Neural cell (in vitro differentiated cells): Measurements from ENCODE around the gene SLC7A6OS. TPM values are rescaled to one million over a fixed set of nuclear protein-coding genes. Genes with fewer than 3 reads are reported as not detected.

Experiments
- H2AFZ ChIP-seq: fragments of 200-600, 300-800 bp; sonication (generic), shearing (Covaris generic); 2 replicates; pipeline ENCODE4 v1.6.0; 2014; ENCODE audit warnings: low read depth, mild to moderate bottlenecking, antibody characterized with exemption, low read length, moderate library complexity
- H3F3A ChIP-seq: fragments of 200-600 bp; shearing (Covaris generic); 2 replicates; pipeline ENCODE4 v1.6.1; 2016; ENCODE audit warnings: mild to moderate bottlenecking, moderate library complexity, mixed read lengths, antibody characterized with exemption, low read length; ENCODE audit not compliant: insufficient read depth, poor library complexity, severe bottlenecking
- H3K27ac ChIP-seq: fragments of 200-600, 300-800 bp; sonication (generic), shearing (Covaris generic); 2 replicates; pipeline ENCODE4 v1.5.1; 2014; ENCODE audit warnings: mild to moderate bottlenecking, low read length, moderate library complexity
- H3K27me3 ChIP-seq: fragments of 300-800, 200-600 bp; sonication (generic), shearing (Covaris generic); 2 replicates; pipeline ENCODE4 v1.6.0; 2014; ENCODE audit warnings: mild to moderate bottlenecking, low read depth, low read length, moderate library complexity; ENCODE audit not compliant: insufficient read depth
- H3K36me3 ChIP-seq: fragments of 300-800, 200-600 bp; sonication (generic), shearing (Covaris generic); 2 replicates; pipeline ENCODE4 v1.5.1; 2014; ENCODE audit warnings: mild to moderate bottlenecking, antibody characterized with exemption, low read length, moderate library complexity; ENCODE audit not compliant: insufficient read depth
- H3K4me2 ChIP-seq: fragments of 300-800, 200-600 bp; sonication (generic), shearing (Covaris generic); 2 replicates; pipeline ENCODE4 v1.6.0; 2014; ENCODE audit warnings: mild to moderate bottlenecking, low read length
- H3K4me3 ChIP-seq: fragments of 300-800, 200-600 bp; sonication (generic), shearing (Covaris generic); 2 replicates; pipeline ENCODE4 v1.5.1; 2014; ENCODE audit warnings: mild to moderate bottlenecking, low read length, moderate library complexity
- H3K79me2 ChIP-seq: fragments of 200-600 bp; shearing (Covaris generic); replicated peaks from 2 replicates; pipeline ENCODE4 v1.6.0; 2014; ENCODE audit warnings: mild to moderate bottlenecking, low read length, moderate library complexity; ENCODE audit not compliant: insufficient read depth
- H3K9ac ChIP-seq: fragments of 300-800, 200-600 bp; sonication (generic), shearing (Covaris generic); 2 replicates; pipeline ENCODE4 v1.6.1; 2016; ENCODE audit warnings: mild to moderate bottlenecking, low read length, mixed read lengths
- H3K9me2 ChIP-seq: fragments of 200-600 bp; shearing (Covaris generic); 2 replicates; pipeline ENCODE4 v1.6.1; 2016; ENCODE audit warnings: mild to moderate bottlenecking, low read length, mixed read lengths; ENCODE audit not compliant: insufficient read depth
- H3K9me3 ChIP-seq: fragments of 200-600, 300-800 bp; sonication (generic), shearing (Covaris generic); 2 replicates; pipeline ENCODE4 v1.6.1; 2016; ENCODE audit warnings: mild to moderate bottlenecking, mixed run types, low read length, moderate library complexity, mixed read lengths
- H4K20me1 ChIP-seq: fragments of 200-600 bp; shearing (Covaris generic); 2 replicates; pipeline ENCODE4 v1.6.1; 2016; ENCODE audit warnings: mild to moderate bottlenecking, mixed run types; ENCODE audit not compliant: insufficient read depth
- EP300 ChIP-seq: fragments of 450-650 bp; conservative IDR thresholded peaks from 2 replicates; pipeline ENCODE4 v1.6.1; 2014; ENCODE audit warnings: antibody characterized with exemption, mild to moderate bottlenecking, moderate library complexity; ENCODE audit not compliant: poor library complexity, severe bottlenecking
- EZH2 ChIP-seq: fragments of 200-600, 300-800 bp; shearing (Covaris generic), sonication (generic); IDR thresholded peaks from 2 replicates; pipeline ENCODE4 v1.6.1; 2014; ENCODE audit warnings: antibody characterized with exemption, low read length, borderline replicate concordance, mild to moderate bottlenecking; ENCODE audit not compliant: insufficient read depth, poor library complexity, severe bottlenecking
- MXI1 ChIP-seq: fragments of 450-650 bp; conservative IDR thresholded peaks from 2 replicates; pipeline ENCODE4 v1.6.1; 2014; ENCODE audit warnings: antibody characterized with exemption, mild to moderate bottlenecking; ENCODE audit not compliant: poor library complexity, severe bottlenecking
- POLR2AphosphoS5 ChIP-seq: IDR thresholded peaks from 2 replicates; pipeline ENCODE4 v1.6.1; 2012
- RAD21 ChIP-seq: fragments of 450-650 bp; conservative IDR thresholded peaks from 2 replicates; pipeline ENCODE4 v1.6.1; 2014; ENCODE audit warnings: antibody characterized with exemption, mild to moderate bottlenecking, moderate library complexity
- REST ChIP-seq: IDR thresholded peaks from 2 replicates; pipeline ENCODE4 v1.6.1; 2012; ENCODE audit warnings: borderline replicate concordance
- SMC3 ChIP-seq: fragments of 450-650 bp; conservative IDR thresholded peaks from 2 replicates; pipeline ENCODE4 v1.6.1; 2014; ENCODE audit warnings: antibody characterized with exemption, mild to moderate bottlenecking, moderate library complexity; ENCODE audit not compliant: poor library complexity
- TAF1 ChIP-seq: IDR thresholded peaks from 2 replicates; pipeline ENCODE4 v1.6.1; 2012; ENCODE audit warnings: low read depth
- polyA plus RNA-seq: library from polyadenylated mRNA; depleted of rRNA; stranded (reverse); fragments of >200 nt; gene quantifications from 2 replicates; pipeline ENCODE4 v1.2.3, GENCODE V29; 2014
- TF ChIP-seq, protein P1 (sequence below): fragments of 450-650 bp; IDR thresholded peaks from 2 replicates; pipeline ENCODE4 v1.5.1; 2014; ENCODE audit warnings: antibody characterized with exemption, mild to moderate bottlenecking, moderate library complexity; ENCODE audit not compliant: poor library complexity, severe bottlenecking

SLC7A6OS gene
- polyA plus RNA-seq, 1 donor from 2014 or later, result 21.3 TPM

GRCh38 chr16:68310437-68310773, 341 bp downstream of the SLC7A6OS start:
- no peaks in the 10 kb centered on the region for H4K20me1 ChIP-seq
- H3K4me2 ChIP-seq, result peak overlapping the region; percentile 71
- H3K27ac ChIP-seq, result peak overlapping the region; percentile 79
- no peaks in the 10 kb centered on the region for H3K9me3 ChIP-seq
- peak overlapping the region; percentile 83 for H3K9ac ChIP-seq
- no peak for TF ChIP-seq RAD21
- no peak for TF ChIP-seq EZH2
- no peak for TF ChIP-seq MXI1
- no peak for TF ChIP-seq EP300
- TF ChIP-seq REST, result no peak
- TF ChIP-seq POLR2AphosphoS5, result no peak
- no peak for TF ChIP-seq SMC3
- no peak for TF ChIP-seq TAF1
- TF ChIP-seq, protein P1, sequence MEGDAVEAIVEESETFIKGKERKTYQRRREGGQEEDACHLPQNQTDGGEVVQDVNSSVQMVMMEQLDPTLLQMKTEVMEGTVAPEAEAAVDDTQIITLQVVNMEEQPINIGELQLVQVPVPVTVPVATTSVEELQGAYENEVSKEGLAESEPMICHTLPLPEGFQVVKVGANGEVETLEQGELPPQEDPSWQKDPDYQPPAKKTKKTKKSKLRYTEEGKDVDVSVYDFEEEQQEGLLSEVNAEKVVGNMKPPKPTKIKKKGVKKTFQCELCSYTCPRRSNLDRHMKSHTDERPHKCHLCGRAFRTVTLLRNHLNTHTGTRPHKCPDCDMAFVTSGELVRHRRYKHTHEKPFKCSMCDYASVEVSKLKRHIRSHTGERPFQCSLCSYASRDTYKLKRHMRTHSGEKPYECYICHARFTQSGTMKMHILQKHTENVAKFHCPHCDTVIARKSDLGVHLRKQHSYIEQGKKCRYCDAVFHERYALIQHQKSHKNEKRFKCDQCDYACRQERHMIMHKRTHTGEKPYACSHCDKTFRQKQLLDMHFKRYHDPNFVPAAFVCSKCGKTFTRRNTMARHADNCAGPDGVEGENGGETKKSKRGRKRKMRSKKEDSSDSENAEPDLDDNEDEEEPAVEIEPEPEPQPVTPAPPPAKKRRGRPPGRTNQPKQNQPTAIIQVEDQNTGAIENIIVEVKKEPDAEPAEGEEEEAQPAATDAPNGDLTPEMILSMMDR, result no peak
- H3K9me2 ChIP-seq, result no peaks in the 10 kb centered on the region
- H3K27me3 ChIP-seq, result no peaks in the 10 kb centered on the region
- H2AFZ ChIP-seq, result peak overlapping the region; percentile 83
- H3K36me3 ChIP-seq, result no peaks in the 10 kb centered on the region
- no peaks in the 10 kb centered on the region for H3F3A ChIP-seq
- H3K79me2 ChIP-seq, result peaks cover 15% of the 10 kb centered on the region
- peak overlapping the region; percentile 100 for H3K4me3 ChIP-seq

- peak overlapping the region; percentile 83 for H3K9ac ChIP-seq
- no peaks in the 10 kb centered on the region for H3K36me3 ChIP-seq
- no peaks in the 10 kb centered on the region for H4K20me1 ChIP-seq
- no peaks in the 10 kb centered on the region for H3K27me3 ChIP-seq
- no peak overlapping the region for H3K27ac ChIP-seq
- no peak for TF ChIP-seq TAF1
- no peak for TF ChIP-seq POLR2AphosphoS5
- TF ChIP-seq MXI1, result no peak
- no peak for TF ChIP-seq RAD21
- TF ChIP-seq, protein P1, result no peak
- TF ChIP-seq EP300, result no peak
- TF ChIP-seq EZH2, result no peak
- no peak for TF ChIP-seq SMC3
- TF ChIP-seq REST, result no peak
- H3F3A ChIP-seq, result no peaks in the 10 kb centered on the region
- peak overlapping the region; percentile 100 for H3K4me3 ChIP-seq
- H2AFZ ChIP-seq, result no peak overlapping the region
- H3K79me2 ChIP-seq, result peaks cover 15% of the 10 kb centered on the region
- H3K9me3 ChIP-seq, result no peaks in the 10 kb centered on the region
- no peaks in the 10 kb centered on the region for H3K9me2 ChIP-seq
- H3K4me2 ChIP-seq, result peak overlapping the region; percentile 71
These were observed 947 bp downstream of the SLC7A6OS start for GRCh38 chr16:68309799-68310198.
